Fibroblast of lung (primary cell): ENCODE results near the gene COL9A3. TPM values are rescaled to one million over a fixed set of nuclear protein-coding genes. Genes with fewer than 3 reads are reported as not detected.

Experiments used
- DNase-seq, 2 donors: peaks; one replicate each; pipeline versions ENCODE4 v3.0.0 to v3.0.0-alpha.2; 2010; ENCODE audit warnings: low read depth in 2 of 2
- H2AFZ ChIP-seq: 2 replicates; pipeline ENCODE4 v1.5.1; 2012; ENCODE audit warnings: low read length, control low read depth, inconsistent platforms
- H3K27ac ChIP-seq: 2 replicates; pipeline ENCODE4 v1.5.1; 2011; ENCODE audit warnings: low read length, control low read depth; ENCODE audit not compliant: insufficient read depth
- H3K27me3 ChIP-seq: 2 replicates; pipeline ENCODE4 v1.5.1; 2011; ENCODE audit warnings: mild to moderate bottlenecking, low read length; ENCODE audit not compliant: control insufficient read depth, insufficient read depth
- H3K36me3 ChIP-seq: 2 replicates; pipeline ENCODE4 v1.5.1; 2011; ENCODE audit warnings: low read length; ENCODE audit not compliant: control insufficient read depth, insufficient read depth
- H3K4me1 ChIP-seq: 2 replicates; pipeline ENCODE4 v1.5.1; 2011; ENCODE audit warnings: low read length; ENCODE audit not compliant: control insufficient read depth, insufficient read depth; ENCODE audit errors: extremely low read depth
- H3K4me2 ChIP-seq: 2 replicates; pipeline ENCODE4 v1.5.1; 2011; ENCODE audit warnings: low read length, control low read depth; ENCODE audit not compliant: insufficient read depth; ENCODE audit errors: extremely low read depth
- H3K4me3 ChIP-seq, 4 experiments: fragments of 200-600 bp in 1 of 4; sonication (generic) in 1 of 4; replicated peaks in 1 of 4; 2 replicates each; pipeline ENCODE4 v1.5.1; 2011 to 2016; ENCODE audit warnings: low read length in 4 of 4, low read depth in 3 of 4, mild to moderate bottlenecking in 3 of 4, control low read depth in 2 of 4, inconsistent platforms in 1 of 4, mixed read lengths in 1 of 4; ENCODE audit not compliant: insufficient read depth in 1 of 4; ENCODE audit errors: control extremely low read depth in 1 of 4
- H3K79me2 ChIP-seq: 2 replicates; pipeline ENCODE4 v1.5.1; 2012; ENCODE audit warnings: mild to moderate bottlenecking, low read length, inconsistent platforms; ENCODE audit not compliant: control insufficient read depth, insufficient read depth
- H3K9ac ChIP-seq: 2 replicates; pipeline ENCODE4 v1.5.1; 2011; ENCODE audit warnings: mild to moderate bottlenecking, low read length, control low read depth; ENCODE audit not compliant: insufficient read depth
- H3K9me3 ChIP-seq: 2 replicates; pipeline ENCODE4 v1.5.1; 2012; ENCODE audit warnings: low read depth, low read length; ENCODE audit not compliant: control insufficient read depth, insufficient read depth
- H4K20me1 ChIP-seq: 2 replicates; pipeline ENCODE4 v1.5.1; 2011; ENCODE audit warnings: low read length; ENCODE audit not compliant: control insufficient read depth, insufficient read depth; ENCODE audit errors: extremely low read depth
- CTCF ChIP-seq, 2 donors: IDR thresholded peaks in 1 of 2; conservative IDR thresholded peaks in 1 of 2; 1 replicate in 1 of 2; 2 replicates in 1 of 2; pipeline ENCODE4 v1.5.1; 2011 to 2012; ENCODE audit warnings: low read length in 2 of 2, control low read depth in 1 of 2, inconsistent platforms in 1 of 2, low read depth in 1 of 2, mild to moderate bottlenecking in 1 of 2
- EZH2 ChIP-seq: IDR thresholded peaks from 2 replicates; pipeline ENCODE4 v1.5.1; 2012; ENCODE audit warnings: low read length, control low read depth, mild to moderate bottlenecking; ENCODE audit errors: missing control alignments
- polyA plus RNA-seq, 2 donors: library from polyadenylated mRNA; depleted of rRNA in 1 of 2; stranded (reverse) in 1 of 2; unstranded in 1 of 2; fragments of >200 nt; gene quantifications; 2 replicates each; pipeline ENCODE4 v1.2.1, GENCODE V29; 2011 to 2012; ENCODE audit warnings: missing spikeins in 1 of 2
- total RNA-seq: library from RNA; depleted of rRNA; stranded (reverse); fragments of >200 nt; gene quantifications from 2 replicates; pipeline ENCODE4 v1.2.1, GENCODE V29; 2014

Gene COL9A3
- total and polyA plus RNA-seq, 2 donors (not counting 1 experiment from before 2014, with no cell fraction given): 0.17 TPM

GRCh38 chr20:62840244-62841197 lies 23.7 kb downstream of the COL9A3 start:
- Histone ChIP-seq H3K36me3 (no peaks in the 10 kb centered on the region), H3K27ac (no peak overlapping the region), H3K79me2 (no peaks in the 10 kb centered on the region), H3K27me3 (no peaks in the 10 kb centered on the region), H3K9me3 (no peaks in the 10 kb centered on the region), H3K4me1 (no peaks in the 10 kb centered on the region), H3K9ac (no peak overlapping the region), H4K20me1 (no peaks in the 10 kb centered on the region), H2AFZ (no peak overlapping the region), H3K4me3 (no peak overlapping the region), H3K4me2 (no peak overlapping the region)
- TF ChIP-seq CTCF (conservative IDR thresholded peaks at IDR 0.05 in 1 of 2, IDR thresholded peaks at IDR 0.05 in 1 of 2; ENCODE audit: low read depth in 1 of 2, low read length in 2 of 2) (no peak), EZH2 (no peak)
- DNase-seq: no peak

GRCh38 chr20:62841705-62842212 lies 24.9 kb downstream of the COL9A3 start:
- no peak for TF ChIP-seq CTCF (conservative IDR thresholded peaks at IDR 0.05 in 1 of 2, IDR thresholded peaks at IDR 0.05 in 1 of 2; ENCODE audit: low read depth in 1 of 2, low read length in 2 of 2)
- no peak for TF ChIP-seq EZH2
- no peaks in the 10 kb centered on the region for H3K9me3 ChIP-seq
- H3K4me3 ChIP-seq: no peak overlapping the region
- H4K20me1 ChIP-seq: no peaks in the 10 kb centered on the region
- no peaks in the 10 kb centered on the region for H3K4me1 ChIP-seq
- no peak overlapping the region for H3K9ac ChIP-seq
- H3K79me2 ChIP-seq: no peaks in the 10 kb centered on the region
- H3K4me2 ChIP-seq: no peak overlapping the region
- H2AFZ ChIP-seq: no peak overlapping the region
- no peak overlapping the region for H3K27ac ChIP-seq
- no peaks in the 10 kb centered on the region for H3K36me3 ChIP-seq
- H3K27me3 ChIP-seq: no peaks in the 10 kb centered on the region
- DNase-seq: no peak

- Histone ChIP-seq H3K4me1 (no peaks in the 10 kb centered on the region), H3K9me3 (no peaks in the 10 kb centered on the region), H3K27ac (no peak overlapping the region), H2AFZ (no peak overlapping the region), H3K9ac (no peak overlapping the region), H3K4me3 (no peak overlapping the region), H3K79me2 (no peaks in the 10 kb centered on the region), H4K20me1 (no peaks in the 10 kb centered on the region), H3K4me2 (no peak overlapping the region), H3K27me3 (no peaks in the 10 kb centered on the region), H3K36me3 (no peaks in the 10 kb centered on the region)
- DNase-seq: no peak
- TF ChIP-seq CTCF (conservative IDR thresholded peaks at IDR 0.05 in 1 of 2, IDR thresholded peaks at IDR 0.05 in 1 of 2; ENCODE audit: low read depth in 1 of 2, low read length in 2 of 2) (no peak), EZH2 (no peak)
These were observed 26.8 kb downstream of the COL9A3 start for GRCh38 chr20:62843656-62844055.
